Measurements from ENCODE around the gene CDK5.

DNA sequence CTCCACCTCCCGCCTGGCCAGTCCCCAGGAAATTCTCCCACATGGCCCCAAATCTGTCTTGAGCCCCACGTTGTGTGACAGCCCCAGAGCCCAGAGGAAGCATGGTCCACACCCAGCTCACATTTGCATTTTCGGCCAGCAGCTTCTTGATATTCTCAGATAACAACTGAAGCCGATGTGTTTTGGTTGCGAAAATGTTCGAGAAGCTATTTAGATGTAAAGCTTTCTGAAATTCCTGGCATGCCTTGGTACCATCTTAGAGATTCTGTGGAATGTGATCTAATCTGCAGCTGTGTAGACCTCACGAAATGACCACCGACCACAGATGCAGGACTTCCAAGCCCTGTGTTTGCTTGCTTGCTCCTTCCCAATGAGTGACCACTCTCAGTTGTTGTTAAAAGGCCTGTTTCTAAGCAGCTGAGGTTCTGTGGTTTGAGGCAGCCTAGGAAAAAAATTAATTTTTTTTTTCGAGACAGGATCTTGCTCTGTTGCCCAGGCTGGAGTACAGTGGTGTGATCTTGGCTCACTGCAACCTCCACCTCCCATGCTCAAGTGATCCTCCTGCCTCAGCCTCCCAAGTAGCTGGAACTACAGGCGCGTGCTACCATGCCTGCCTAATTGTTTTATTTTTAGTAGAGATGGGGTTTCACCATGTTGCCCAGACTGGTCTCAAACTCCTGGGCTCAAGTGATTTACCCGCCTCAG lies 10.5 kb upstream of the CDK5 start:
- no peak for TF ChIP-seq POLR2A (IDR thresholded peaks at IDR 0.05)
- TF ChIP-seq, protein P1, sequence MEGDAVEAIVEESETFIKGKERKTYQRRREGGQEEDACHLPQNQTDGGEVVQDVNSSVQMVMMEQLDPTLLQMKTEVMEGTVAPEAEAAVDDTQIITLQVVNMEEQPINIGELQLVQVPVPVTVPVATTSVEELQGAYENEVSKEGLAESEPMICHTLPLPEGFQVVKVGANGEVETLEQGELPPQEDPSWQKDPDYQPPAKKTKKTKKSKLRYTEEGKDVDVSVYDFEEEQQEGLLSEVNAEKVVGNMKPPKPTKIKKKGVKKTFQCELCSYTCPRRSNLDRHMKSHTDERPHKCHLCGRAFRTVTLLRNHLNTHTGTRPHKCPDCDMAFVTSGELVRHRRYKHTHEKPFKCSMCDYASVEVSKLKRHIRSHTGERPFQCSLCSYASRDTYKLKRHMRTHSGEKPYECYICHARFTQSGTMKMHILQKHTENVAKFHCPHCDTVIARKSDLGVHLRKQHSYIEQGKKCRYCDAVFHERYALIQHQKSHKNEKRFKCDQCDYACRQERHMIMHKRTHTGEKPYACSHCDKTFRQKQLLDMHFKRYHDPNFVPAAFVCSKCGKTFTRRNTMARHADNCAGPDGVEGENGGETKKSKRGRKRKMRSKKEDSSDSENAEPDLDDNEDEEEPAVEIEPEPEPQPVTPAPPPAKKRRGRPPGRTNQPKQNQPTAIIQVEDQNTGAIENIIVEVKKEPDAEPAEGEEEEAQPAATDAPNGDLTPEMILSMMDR (IDR thresholded peaks at IDR 0.05), result no peak

Measured in body of pancreas (tissue), 4 donors.